Vagina (tissue), 2 donors: ENCODE measurements around the gene SERTAD2. TPM values are rescaled to one million over a fixed set of nuclear protein-coding genes. Genes with fewer than 3 reads are reported as not detected.
A peak's percentile ranks its signal among the peaks of the same experiment; 100 is the strongest.

Experiments used
- DNase-seq, 2 donors: peaks; one replicate each; pipeline ENCODE4 v3.0.0-alpha.2; 2017; ENCODE audit errors: extremely low spot score in 2 of 2
- H3K27ac ChIP-seq: fragments of 200-600 bp; sonication (generic); one replicate; pipeline ENCODE4 v1.5.1; 2019
- H3K27me3 ChIP-seq: fragments of 200-600 bp; sonication (generic); one replicate; pipeline ENCODE4 v1.5.1; 2019
- H3K36me3 ChIP-seq, 2 donors: fragments of 200-600 bp; sonication (generic); one replicate each; pipeline ENCODE4 v1.5.1; 2017 to 2019
- H3K4me1 ChIP-seq: fragments of 200-600 bp; sonication (generic); one replicate; pipeline ENCODE4 v1.5.1; 2019
- H3K4me3 ChIP-seq, 2 donors: fragments of 200-600 bp; sonication (generic); 1 replicate in 1 of 2; 2 replicates in 1 of 2; pipeline ENCODE4 v1.5.1; 2016 to 2019
- H3K9me3 ChIP-seq: fragments of 200-600 bp; sonication (generic); one replicate; pipeline ENCODE4 v1.5.1; 2019
- POLR2A ChIP-seq, 2 donors: fragments of 450-650 bp; IDR thresholded peaks; one replicate each; pipeline ENCODE4 v1.6.1; 2017; ENCODE audit warnings: antibody characterized with exemption in 2 of 2, mild to moderate bottlenecking in 2 of 2, moderate library complexity in 2 of 2
- POLR2AphosphoS5 ChIP-seq, 2 donors: sonication (generic); formaldehyde crosslinking; IDR thresholded peaks; one replicate each; pipeline ENCODE4 v1.9.0; 2017; ENCODE audit warnings: antibody characterized with exemption in 2 of 2, mild to moderate bottlenecking in 2 of 2, low read depth in 1 of 2; ENCODE audit not compliant: insufficient read depth in 1 of 2
- intact Hi-C: fragments of 100-400 bp; cut with DNase I; formaldehyde crosslinking; loops from one replicate; pipeline ENCODE4 v1.15.1; 2023
- total RNA-seq: library from RNA; depleted of rRNA; stranded (reverse); fragments of >200 nt; gene quantifications from one replicate; pipeline ENCODE4 v1.2.3, GENCODE V29; 2016
- TF ChIP-seq, protein P1 (sequence below), 3 experiments: fragments of 450-650 bp in 2 of 3; fragments of 200-600 bp in 1 of 3; sonication (generic) in 1 of 3; IDR thresholded peaks; one replicate each; pipeline ENCODE4 v1.5.1; 2017 to 2019; ENCODE audit warnings: antibody characterized with exemption in 3 of 3, mild to moderate bottlenecking in 2 of 3, moderate library complexity in 2 of 3

SERTAD2 gene
- total RNA-seq, 1 donor from 2014 or later = 19.2 TPM

GRCh38 chr2:64615844-64616536 lies 37.7 kb downstream of the SERTAD2 start:
- Histone ChIP-seq H3K4me3 (no peak overlapping the region), H3K36me3 (no peaks in the 10 kb centered on the region), H3K27me3 (no peaks in the 10 kb centered on the region), H3K9me3 (no peaks in the 10 kb centered on the region), H3K4me1 (no peaks in the 10 kb centered on the region), H3K27ac (no peak overlapping the region)
- no peak for DNase-seq
- TF ChIP-seq, protein P1, sequence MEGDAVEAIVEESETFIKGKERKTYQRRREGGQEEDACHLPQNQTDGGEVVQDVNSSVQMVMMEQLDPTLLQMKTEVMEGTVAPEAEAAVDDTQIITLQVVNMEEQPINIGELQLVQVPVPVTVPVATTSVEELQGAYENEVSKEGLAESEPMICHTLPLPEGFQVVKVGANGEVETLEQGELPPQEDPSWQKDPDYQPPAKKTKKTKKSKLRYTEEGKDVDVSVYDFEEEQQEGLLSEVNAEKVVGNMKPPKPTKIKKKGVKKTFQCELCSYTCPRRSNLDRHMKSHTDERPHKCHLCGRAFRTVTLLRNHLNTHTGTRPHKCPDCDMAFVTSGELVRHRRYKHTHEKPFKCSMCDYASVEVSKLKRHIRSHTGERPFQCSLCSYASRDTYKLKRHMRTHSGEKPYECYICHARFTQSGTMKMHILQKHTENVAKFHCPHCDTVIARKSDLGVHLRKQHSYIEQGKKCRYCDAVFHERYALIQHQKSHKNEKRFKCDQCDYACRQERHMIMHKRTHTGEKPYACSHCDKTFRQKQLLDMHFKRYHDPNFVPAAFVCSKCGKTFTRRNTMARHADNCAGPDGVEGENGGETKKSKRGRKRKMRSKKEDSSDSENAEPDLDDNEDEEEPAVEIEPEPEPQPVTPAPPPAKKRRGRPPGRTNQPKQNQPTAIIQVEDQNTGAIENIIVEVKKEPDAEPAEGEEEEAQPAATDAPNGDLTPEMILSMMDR (IDR thresholded peaks at IDR 0.05) = no peak
- TF ChIP-seq POLR2AphosphoS5 (IDR thresholded peaks at IDR 0.05; ENCODE audit: insufficient read depth in 1 of 2, low read depth in 1 of 2) = no peak
- intact Hi-C loops = no loop called here

- no peak overlapping the region for H3K27ac ChIP-seq
- no peak overlapping the region for H3K4me3 ChIP-seq
- H3K9me3 ChIP-seq = no peaks in the 10 kb centered on the region
- no peak for TF ChIP-seq POLR2AphosphoS5 (IDR thresholded peaks at IDR 0.05; ENCODE audit: insufficient read depth in 1 of 2, low read depth in 1 of 2)
- H3K4me1 ChIP-seq = no peaks in the 10 kb centered on the region
- no peak for DNase-seq
- no peaks in the 10 kb centered on the region for H3K36me3 ChIP-seq
- intact Hi-C loops = no loop called here
- no peaks in the 10 kb centered on the region for H3K27me3 ChIP-seq
These were observed 38.4 kb downstream of the SERTAD2 start for GRCh38 chr2:64615192-64615763.

DNA sequence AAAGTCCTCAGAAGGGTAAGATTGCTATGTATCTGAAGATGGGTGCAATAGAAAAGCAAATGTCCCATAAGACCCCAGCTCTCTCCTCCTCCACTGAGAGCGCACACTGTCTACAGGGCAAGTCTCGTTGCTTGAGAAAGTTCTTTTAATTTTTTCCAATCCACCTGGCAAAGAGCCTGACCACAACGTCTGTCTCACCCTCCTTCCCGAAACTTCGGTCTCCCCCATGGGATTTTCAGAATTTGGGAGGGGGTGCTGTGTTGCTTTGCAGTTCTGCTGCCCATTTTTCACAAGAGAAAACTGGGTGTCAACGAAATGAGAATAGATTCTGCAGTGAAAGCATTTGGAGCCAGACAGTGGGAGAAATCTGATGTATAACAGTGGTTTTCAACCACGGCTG lies 40.4 kb downstream of the SERTAD2 start:
- Histone ChIP-seq H3K27ac (no peak overlapping the region), H3K27me3 (no peaks in the 10 kb centered on the region), H3K9me3 (no peaks in the 10 kb centered on the region), H3K4me1 (peaks cover 13% of the 10 kb centered on the region), H3K36me3 (no peaks in the 10 kb centered on the region), H3K4me3 (no peak overlapping the region)
- TF ChIP-seq POLR2AphosphoS5 (IDR thresholded peaks at IDR 0.05; ENCODE audit: insufficient read depth in 1 of 2, low read depth in 1 of 2) (no peak), POLR2A (IDR thresholded peaks at IDR 0.05) (no peak)
- intact Hi-C loops = no loop called here
- peak in 1 of 2 donors; percentile 9 for DNase-seq

GRCh38 chr2:64612575-64613195 lies 41.0 kb downstream of the SERTAD2 start:
- DNase-seq = peak in 1 of 2 donors; percentile 13

GRCh38 chr2:64610316-64610855 lies 43.3 kb downstream of the SERTAD2 start:
- DNase-seq = peak in 1 of 2 donors; percentile 83
- H3K9me3 ChIP-seq = no peaks in the 10 kb centered on the region
- H3K36me3 ChIP-seq = no peaks in the 10 kb centered on the region
- H3K27ac ChIP-seq = no peak overlapping the region
- no peak for TF ChIP-seq POLR2AphosphoS5 (IDR thresholded peaks at IDR 0.05; ENCODE audit: insufficient read depth in 1 of 2, low read depth in 1 of 2)
- TF ChIP-seq POLR2A (IDR thresholded peaks at IDR 0.05) = no peak
- TF ChIP-seq, protein P1 (IDR thresholded peaks at IDR 0.05) = no peak
- no peaks in the 10 kb centered on the region for H3K27me3 ChIP-seq
- intact Hi-C loops = no loop called here
- H3K4me3 ChIP-seq = no peak overlapping the region
- H3K4me1 ChIP-seq = peaks cover 38% of the 10 kb centered on the region

More at GRCh38 chr2:64612575-64613195, 41.0 kb downstream of the SERTAD2 start:
- Histone ChIP-seq H3K27ac (no peak overlapping the region), H3K4me3 (no peak overlapping the region), H3K4me1 (peaks cover 19% of the 10 kb centered on the region), H3K9me3 (no peaks in the 10 kb centered on the region), H3K36me3 (no peaks in the 10 kb centered on the region), H3K27me3 (no peaks in the 10 kb centered on the region)
- intact Hi-C loops = no loop called here
- TF ChIP-seq POLR2AphosphoS5 (IDR thresholded peaks at IDR 0.05; ENCODE audit: insufficient read depth in 1 of 2, low read depth in 1 of 2) (no peak), POLR2A (IDR thresholded peaks at IDR 0.05) (no peak)
- TF ChIP-seq, protein P1 (IDR thresholded peaks at IDR 0.05) = no peak
